ENCODE results near the gene CYS1.
A peak's percentile ranks its signal among the peaks of the same experiment; 100 is the strongest.

The CYS1 gene

DNA sequence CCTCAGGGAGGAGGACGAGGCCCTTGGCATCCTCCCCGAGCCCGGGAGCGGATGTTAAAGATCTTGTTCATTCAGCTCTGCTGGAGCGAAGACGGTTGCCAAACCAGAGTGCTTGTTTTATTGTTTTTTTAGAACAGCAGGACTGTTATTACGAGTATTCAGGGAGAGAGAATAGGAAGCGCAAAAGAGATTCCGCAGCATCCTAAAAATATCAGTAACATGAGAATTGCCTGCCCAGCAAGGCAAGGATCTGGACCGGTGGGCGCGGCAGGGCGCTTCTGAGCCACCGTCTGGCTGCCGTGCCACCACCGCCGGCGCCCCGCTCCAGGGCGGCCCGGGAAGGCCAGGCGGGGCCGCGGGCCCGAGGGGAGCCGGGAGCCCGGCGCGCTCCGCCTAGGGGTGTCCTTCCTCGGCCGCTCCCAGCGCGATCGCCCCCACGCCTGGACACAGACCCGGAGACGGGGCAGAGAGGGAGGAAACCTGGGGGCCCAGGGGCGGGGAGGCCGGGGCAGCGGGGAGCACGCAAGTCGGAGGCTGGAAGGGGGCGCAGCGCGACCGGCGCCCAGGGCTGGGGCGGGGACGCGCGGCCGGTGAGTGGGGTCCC is 843 bp downstream of the CYS1 start:
- Histone ChIP-seq H3K79me1 (ENCODE audit: low read length) (no peaks in the 10 kb centered on the region), H2BK120ac (ENCODE audit: low read depth, low read length) (no peak overlapping the region), H3K36me3 (ENCODE audit: control insufficient read depth, insufficient read depth, low read length) (no peaks in the 10 kb centered on the region), H3K9ac (ENCODE audit: low read length) (peak overlapping the region; percentile 44), H4K5ac (ENCODE audit: low read length) (no peak overlapping the region), H3K4me2 (ENCODE audit: low read length) (peak overlapping the region; percentile 57), H3K4me3 (ENCODE audit: low read length) (no peak overlapping the region), H3K4me1 (ENCODE audit: control insufficient read depth, low read depth, low read length) (no peaks in the 10 kb centered on the region), H4K8ac (ENCODE audit: low read depth, low read length) (no peak overlapping the region), H3K79me2 (ENCODE audit: control insufficient read depth, insufficient read depth, low read length) (no peaks in the 10 kb centered on the region), H2BK5ac (ENCODE audit: low read length) (no peak overlapping the region), H3K27me3 (ENCODE audit: insufficient read depth, low read length, poor library complexity) (peaks cover 17% of the 10 kb centered on the region), H3K18ac (ENCODE audit: low read length) (peak overlapping the region; percentile 86), H3K23ac (ENCODE audit: low read length) (no peak overlapping the region), H2BK15ac (replicated peaks; ENCODE audit: low read depth) (no peak overlapping the region), H3K27ac (ENCODE audit: low read depth, low read length) (no peak overlapping the region), H3K4ac (ENCODE audit: low read depth, low read length) (no peak overlapping the region), H3K56ac (ENCODE audit: low read length) (peak overlapping the region; percentile 67), H2AK5ac (ENCODE audit: low read length) (no peak overlapping the region)
- no peak for DNase-seq
- WGBS (ENCODE audit: extremely low coverage, insufficient coverage, low lambda C conversion rate), result no CpG with 5 or more reads among the region's 53 CpGs

DNA sequence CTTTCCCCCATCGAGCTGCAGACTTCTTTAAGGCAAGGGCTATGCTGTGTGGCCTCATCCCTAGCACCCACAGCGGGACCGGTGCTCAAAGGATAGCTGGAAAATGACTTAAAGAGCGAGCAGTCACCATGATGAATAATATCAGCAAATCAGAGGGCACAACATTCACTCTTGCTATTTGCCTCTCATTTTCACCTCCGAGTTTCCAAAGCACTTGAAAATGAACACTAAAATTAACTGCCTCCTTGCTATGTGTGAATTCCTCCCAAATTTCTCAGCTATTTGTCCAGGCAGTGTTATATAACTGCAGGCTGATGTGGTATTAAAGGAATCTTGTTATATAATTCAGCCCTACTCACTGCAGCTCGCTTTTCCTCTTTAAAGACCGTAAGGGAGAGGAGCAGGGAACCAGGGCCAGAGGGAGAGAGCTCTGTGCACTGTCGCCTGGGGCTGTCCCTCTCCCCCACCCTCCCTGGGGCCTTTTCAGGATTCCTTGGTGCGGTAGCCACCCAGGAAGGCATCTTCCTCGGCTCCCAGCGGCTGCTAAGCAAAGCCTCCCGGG is 1.4 kb downstream of the CYS1 start:
- Histone ChIP-seq H3K36me3 (ENCODE audit: control insufficient read depth, insufficient read depth, low read length) (no peaks in the 10 kb centered on the region), H3K18ac (ENCODE audit: low read length) (no peak overlapping the region), H4K5ac (ENCODE audit: low read length) (no peak overlapping the region), H3K79me1 (ENCODE audit: low read length) (no peaks in the 10 kb centered on the region), H3K27me3 (ENCODE audit: insufficient read depth, low read length, poor library complexity) (peaks cover 17% of the 10 kb centered on the region), H2BK15ac (replicated peaks; ENCODE audit: low read depth) (no peak overlapping the region), H3K4me3 (ENCODE audit: low read length) (no peak overlapping the region), H3K4me1 (ENCODE audit: control insufficient read depth, low read depth, low read length) (no peaks in the 10 kb centered on the region), H3K79me2 (ENCODE audit: control insufficient read depth, insufficient read depth, low read length) (no peaks in the 10 kb centered on the region), H4K8ac (ENCODE audit: low read depth, low read length) (no peak overlapping the region), H3K56ac (ENCODE audit: low read length) (no peak overlapping the region), H3K23ac (ENCODE audit: low read length) (no peak overlapping the region), H3K4ac (ENCODE audit: low read depth, low read length) (no peak overlapping the region), H3K4me2 (ENCODE audit: low read length) (no peak overlapping the region), H2BK120ac (ENCODE audit: low read depth, low read length) (no peak overlapping the region), H2AK5ac (ENCODE audit: low read length) (no peak overlapping the region), H3K9ac (ENCODE audit: low read length) (no peak overlapping the region), H2BK5ac (ENCODE audit: low read length) (no peak overlapping the region), H3K27ac (ENCODE audit: low read depth, low read length) (no peak overlapping the region)
- no CpG with 5 or more reads among the region's 12 CpGs for WGBS (ENCODE audit: extremely low coverage, insufficient coverage, low lambda C conversion rate)
- DNase-seq, result peak; percentile 35

DNA sequence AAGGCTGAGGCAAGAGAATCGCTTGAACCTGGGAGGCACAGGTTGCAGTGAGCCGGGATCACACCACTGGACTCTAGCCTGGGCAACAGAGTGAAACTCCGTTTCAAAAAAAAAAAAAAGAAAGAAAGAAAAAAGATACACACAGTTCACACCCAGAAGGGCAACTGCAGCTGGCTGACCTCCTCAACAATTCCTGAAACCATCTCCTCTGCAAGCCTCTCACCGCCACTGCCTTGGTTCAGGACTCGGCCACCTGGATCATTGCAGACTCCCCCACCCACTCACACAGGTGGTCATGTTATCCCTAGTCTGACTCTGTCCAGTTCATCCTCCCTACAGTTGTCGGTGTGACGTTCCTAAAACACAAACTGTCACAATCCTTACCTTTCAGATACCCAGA is 2.2 kb downstream of the CYS1 start:
- H2BK15ac ChIP-seq (replicated peaks; ENCODE audit: low read depth), result no peak overlapping the region
- H2AK5ac ChIP-seq (ENCODE audit: low read length), result no peak overlapping the region
- H3K56ac ChIP-seq (ENCODE audit: low read length), result no peak overlapping the region
- WGBS (ENCODE audit: extremely low coverage, insufficient coverage, low lambda C conversion rate), result no CpG with 5 or more reads among the region's 7 CpGs
- no peak overlapping the region for H2BK120ac ChIP-seq (ENCODE audit: low read depth, low read length)
- no peak overlapping the region for H3K18ac ChIP-seq (ENCODE audit: low read length)
- peaks cover 17% of the 10 kb centered on the region for H3K27me3 ChIP-seq (ENCODE audit: insufficient read depth, low read length, poor library complexity)
- no peak overlapping the region for H3K9ac ChIP-seq (ENCODE audit: low read length)
- no peaks in the 10 kb centered on the region for H3K79me2 ChIP-seq (ENCODE audit: control insufficient read depth, insufficient read depth, low read length)
- no peaks in the 10 kb centered on the region for H3K4me1 ChIP-seq (ENCODE audit: control insufficient read depth, low read depth, low read length)
- no peak overlapping the region for H3K4me3 ChIP-seq (ENCODE audit: low read length)
- no peak overlapping the region for H3K27ac ChIP-seq (ENCODE audit: low read depth, low read length)
- H3K79me1 ChIP-seq (ENCODE audit: low read length), result no peaks in the 10 kb centered on the region
- no peak overlapping the region for H4K5ac ChIP-seq (ENCODE audit: low read length)
- no peaks in the 10 kb centered on the region for H3K36me3 ChIP-seq (ENCODE audit: control insufficient read depth, insufficient read depth, low read length)
- DNase-seq, result no peak
- H2BK5ac ChIP-seq (ENCODE audit: low read length), result no peak overlapping the region
- no peak overlapping the region for H3K4me2 ChIP-seq (ENCODE audit: low read length)
- no peak overlapping the region for H3K4ac ChIP-seq (ENCODE audit: low read depth, low read length)
- H3K23ac ChIP-seq (ENCODE audit: low read length), result no peak overlapping the region
- no peak overlapping the region for H4K8ac ChIP-seq (ENCODE audit: low read depth, low read length)

DNA sequence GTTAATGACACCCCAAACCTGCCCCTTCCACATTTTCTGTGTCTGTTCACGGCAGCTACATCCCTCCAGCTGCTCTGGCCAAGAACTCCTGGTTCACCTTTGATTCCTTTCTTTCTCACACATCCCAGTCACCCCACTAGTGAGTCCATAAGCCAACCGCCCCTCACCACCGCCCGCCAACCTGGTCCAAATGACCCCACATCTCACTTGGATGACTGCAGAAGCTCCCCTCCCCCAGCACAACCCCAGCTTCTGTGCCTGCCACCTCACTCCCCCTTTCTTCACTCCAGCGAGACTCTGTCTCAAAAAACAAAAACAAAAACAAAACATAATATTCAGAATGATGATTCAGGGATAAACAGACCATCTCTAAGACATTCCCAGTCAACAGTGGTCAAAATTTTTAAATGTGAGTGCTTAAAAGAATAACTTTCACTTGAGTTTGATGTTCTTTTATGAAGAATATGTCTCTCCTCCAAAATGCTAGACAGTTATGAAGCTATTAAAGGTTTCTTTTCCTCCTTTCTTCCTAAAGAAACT is 3.2 kb downstream of the CYS1 start:
- no peak overlapping the region for H4K5ac ChIP-seq (ENCODE audit: low read length)
- H3K9ac ChIP-seq (ENCODE audit: low read length), result no peak overlapping the region
- WGBS (ENCODE audit: extremely low coverage, insufficient coverage, low lambda C conversion rate), result no CpG with 5 or more reads among the region's 5 CpGs
- H3K18ac ChIP-seq (ENCODE audit: low read length), result no peak overlapping the region
- H3K56ac ChIP-seq (ENCODE audit: low read length), result no peak overlapping the region
- no peaks in the 10 kb centered on the region for H3K79me1 ChIP-seq (ENCODE audit: low read length)
- peaks cover 17% of the 10 kb centered on the region for H3K27me3 ChIP-seq (ENCODE audit: insufficient read depth, low read length, poor library complexity)
- no peak for DNase-seq
- no peak overlapping the region for H3K4me3 ChIP-seq (ENCODE audit: low read length)
- no peak overlapping the region for H3K23ac ChIP-seq (ENCODE audit: low read length)
- no peak overlapping the region for H2BK15ac ChIP-seq (replicated peaks; ENCODE audit: low read depth)
- no peaks in the 10 kb centered on the region for H3K79me2 ChIP-seq (ENCODE audit: control insufficient read depth, insufficient read depth, low read length)
- no peaks in the 10 kb centered on the region for H3K36me3 ChIP-seq (ENCODE audit: control insufficient read depth, insufficient read depth, low read length)
- no peak overlapping the region for H3K4ac ChIP-seq (ENCODE audit: low read depth, low read length)
- no peak overlapping the region for H2BK120ac ChIP-seq (ENCODE audit: low read depth, low read length)
- no peaks in the 10 kb centered on the region for H3K4me1 ChIP-seq (ENCODE audit: control insufficient read depth, low read depth, low read length)
- H3K27ac ChIP-seq (ENCODE audit: low read depth, low read length), result no peak overlapping the region
- no peak overlapping the region for H2BK5ac ChIP-seq (ENCODE audit: low read length)
- H4K8ac ChIP-seq (ENCODE audit: low read depth, low read length), result no peak overlapping the region
- H3K4me2 ChIP-seq (ENCODE audit: low read length), result no peak overlapping the region
- no peak overlapping the region for H2AK5ac ChIP-seq (ENCODE audit: low read length)

DNA sequence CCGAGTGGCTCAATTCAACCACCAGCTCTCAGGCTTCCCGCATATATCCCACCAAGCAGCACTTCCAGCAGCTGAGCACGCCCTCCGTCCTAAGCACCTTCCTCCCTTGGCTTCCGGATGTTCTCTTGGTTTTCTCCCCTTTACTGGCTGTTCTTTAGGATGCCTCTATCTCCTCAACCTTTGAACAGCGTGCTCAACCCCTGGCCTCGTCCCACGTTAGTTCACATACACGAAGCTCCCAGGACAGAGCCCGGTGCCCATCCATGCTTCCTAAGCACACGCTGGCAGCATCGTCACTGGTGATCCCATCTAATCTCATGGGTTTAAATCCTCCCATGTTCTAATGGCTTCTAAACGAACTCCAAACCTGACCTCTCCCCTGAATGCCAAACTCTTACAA is 3.7 kb downstream of the CYS1 start:
- no peak overlapping the region for H3K4me3 ChIP-seq (ENCODE audit: low read length)
- H3K27ac ChIP-seq (ENCODE audit: low read depth, low read length), result no peak overlapping the region
- no peak overlapping the region for H3K9ac ChIP-seq (ENCODE audit: low read length)
- no peak overlapping the region for H2BK5ac ChIP-seq (ENCODE audit: low read length)
- no peaks in the 10 kb centered on the region for H3K4me1 ChIP-seq (ENCODE audit: control insufficient read depth, low read depth, low read length)
- no peak overlapping the region for H3K56ac ChIP-seq (ENCODE audit: low read length)
- H3K79me1 ChIP-seq (ENCODE audit: low read length), result no peaks in the 10 kb centered on the region
- H3K27me3 ChIP-seq (ENCODE audit: insufficient read depth, low read length, poor library complexity), result peaks cover 17% of the 10 kb centered on the region
- no peak overlapping the region for H3K4me2 ChIP-seq (ENCODE audit: low read length)
- no peak overlapping the region for H2AK5ac ChIP-seq (ENCODE audit: low read length)
- H3K4ac ChIP-seq (ENCODE audit: low read depth, low read length), result no peak overlapping the region
- DNase-seq, result no peak
- no peaks in the 10 kb centered on the region for H3K79me2 ChIP-seq (ENCODE audit: control insufficient read depth, insufficient read depth, low read length)
- H3K23ac ChIP-seq (ENCODE audit: low read length), result no peak overlapping the region
- no peak overlapping the region for H4K5ac ChIP-seq (ENCODE audit: low read length)
- H2BK15ac ChIP-seq (replicated peaks; ENCODE audit: low read depth), result no peak overlapping the region
- WGBS (ENCODE audit: extremely low coverage, insufficient coverage, low lambda C conversion rate), result no CpG with 5 or more reads among the region's 13 CpGs
- no peak overlapping the region for H2BK120ac ChIP-seq (ENCODE audit: low read depth, low read length)
- H3K18ac ChIP-seq (ENCODE audit: low read length), result no peak overlapping the region
- no peaks in the 10 kb centered on the region for H3K36me3 ChIP-seq (ENCODE audit: control insufficient read depth, insufficient read depth, low read length)
- H4K8ac ChIP-seq (ENCODE audit: low read depth, low read length), result no peak overlapping the region

All from mesendoderm (in vitro differentiated cells).